SK-N-MC (cell line): ENCODE results near the gene LRRTM3.
A peak's percentile ranks its signal among the peaks of the same experiment; 100 is the strongest.

ENCODE experiments used
- DNase-seq: peaks from one replicate; pipeline ENCODE4 v3.0.0-alpha.2; 2011; ENCODE audit warnings: low read depth, low spot score
- H3K27ac ChIP-seq: fragments of 200-600 bp; sonication (generic); 2 replicates; pipeline ENCODE4 v1.5.1; 2016; ENCODE audit warnings: mixed run types
- H3K36me3 ChIP-seq: fragments of 200-600 bp; sonication (generic); 2 replicates; pipeline ENCODE4 v1.6.1; 2017; ENCODE audit warnings: antibody characterized with exemption, low read length, mixed read lengths; ENCODE audit not compliant: insufficient read depth
- H3K4me3 ChIP-seq: fragments of 200-600 bp; sonication (generic); 2 replicates; pipeline ENCODE4 v1.5.1; 2016
- H3K9ac ChIP-seq: fragments of 200-600 bp; sonication (generic); 2 replicates; pipeline ENCODE4 v1.8.0; 2017; ENCODE audit warnings: mixed run types, mixed read lengths; ENCODE audit not compliant: insufficient read length
- H3K9me3 ChIP-seq: fragments of 200-600 bp; sonication (generic); 2 replicates; pipeline ENCODE4 v1.6.1; 2017; ENCODE audit warnings: low read depth, mild to moderate bottlenecking, antibody characterized with exemption, low read length, moderate library complexity, mixed read lengths
- EZH2 ChIP-seq: fragments of 200-600 bp; sonication (generic); IDR thresholded peaks from one replicate; pipeline ENCODE4 v1.6.1; 2017; ENCODE audit warnings: antibody characterized with exemption
- FOXP2 ChIP-seq: optimal IDR thresholded peaks from 2 replicates; pipeline ENCODE3; 2011; ENCODE audit warnings: mild to moderate bottlenecking, moderate library complexity; ENCODE audit not compliant: insufficient read depth; ENCODE audit errors: extremely low read length, control extremely low read depth
- POLR2AphosphoS5 ChIP-seq: IDR thresholded peaks from 2 replicates; pipeline ENCODE4 v1.6.1; 2012; ENCODE audit warnings: mild to moderate bottlenecking, low read depth, low read length, borderline replicate concordance

LRRTM3 gene

DNA sequence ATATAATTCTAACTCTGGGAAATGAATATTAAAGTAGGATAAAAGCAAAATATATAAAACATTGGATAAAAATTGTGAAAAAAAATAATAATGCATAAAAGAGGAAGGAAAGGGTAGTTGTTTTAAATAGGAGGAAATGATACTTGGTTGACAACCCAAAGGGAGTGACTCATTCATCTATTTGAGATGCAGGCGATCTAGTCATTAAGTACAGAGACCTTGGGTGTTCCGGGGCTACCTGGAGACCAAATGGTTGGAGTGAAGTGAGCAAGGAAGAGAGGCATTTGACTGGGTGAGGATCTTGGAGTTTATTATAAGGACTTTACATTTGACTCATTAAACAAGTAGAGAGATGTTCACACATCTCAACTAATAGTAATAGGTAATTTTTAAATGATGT is 111.0 kb downstream of the LRRTM3 start:
- DNase-seq = no peak

GRCh38 chr10:67043041-67043440 is 117.2 kb downstream of the LRRTM3 start:
- Histone ChIP-seq H3K9ac (no peak overlapping the region), H3K4me3 (no peak overlapping the region), H3K36me3 (no peaks in the 10 kb centered on the region), H3K27ac (no peak overlapping the region), H3K9me3 (no peaks in the 10 kb centered on the region)
- TF ChIP-seq EZH2 = no peak
- no peak for TF ChIP-seq FOXP2
- TF ChIP-seq POLR2AphosphoS5 = no peak
- DNase-seq = no peak

More for the DNA sequence above, 111.0 kb downstream of the LRRTM3 start:
- H3K36me3 ChIP-seq = no peaks in the 10 kb centered on the region
- no peak overlapping the region for H3K4me3 ChIP-seq
- no peak overlapping the region for H3K9ac ChIP-seq
- TF ChIP-seq POLR2AphosphoS5 (no peak), FOXP2 (no peak), EZH2 (no peak)
- no peaks in the 10 kb centered on the region for H3K9me3 ChIP-seq
- no peak overlapping the region for H3K27ac ChIP-seq

DNA sequence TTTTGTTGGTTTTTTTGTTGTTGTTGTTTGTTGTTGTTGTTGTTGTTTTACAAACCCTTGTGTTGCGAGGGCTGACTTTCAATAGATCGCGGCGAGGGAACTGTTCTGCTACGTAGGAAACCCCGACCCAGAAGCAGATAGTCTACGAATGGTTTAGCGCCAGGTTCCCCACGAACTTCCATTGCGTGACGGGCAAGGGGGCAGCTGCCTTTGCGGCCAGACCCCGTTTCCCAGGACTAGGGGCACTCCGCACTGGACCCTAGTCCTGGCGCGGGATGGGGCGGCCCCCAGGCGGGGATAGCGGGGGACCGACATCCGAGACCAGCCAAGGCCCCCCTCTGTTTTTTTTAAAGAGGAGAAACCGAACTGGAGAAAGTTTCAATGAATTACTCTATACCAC is 119.6 kb downstream of the LRRTM3 start:
- Histone ChIP-seq H3K9ac (no peak overlapping the region), H3K9me3 (no peaks in the 10 kb centered on the region), H3K27ac (no peak overlapping the region), H3K4me3 (no peak overlapping the region), H3K36me3 (no peaks in the 10 kb centered on the region)
- no peak for TF ChIP-seq FOXP2
- TF ChIP-seq POLR2AphosphoS5 = no peak
- no peak for TF ChIP-seq EZH2
- no peak for DNase-seq

GRCh38 chr10:67046507-67046906 is 120.7 kb downstream of the LRRTM3 start:
- TF ChIP-seq EZH2 = no peak
- TF ChIP-seq POLR2AphosphoS5 = no peak
- TF ChIP-seq FOXP2 = no peak

DNA sequence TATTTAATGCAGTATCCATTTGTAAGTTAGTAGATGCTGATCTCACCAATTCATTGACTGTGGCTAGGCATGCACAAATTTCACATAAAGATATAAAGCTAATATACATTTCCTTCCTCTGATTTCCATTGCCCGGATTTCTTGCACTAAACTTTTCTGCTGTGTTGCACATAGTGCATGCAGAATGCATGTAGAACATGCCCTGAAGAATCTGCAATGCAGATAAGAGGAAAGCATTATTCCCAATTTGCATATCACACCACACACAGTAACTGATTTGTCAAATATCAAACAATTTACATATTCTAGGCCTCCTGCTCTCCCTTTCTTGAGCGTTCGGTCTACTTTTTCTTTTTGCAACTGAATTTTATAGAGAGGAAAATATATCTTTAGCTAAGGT is 124.2 kb downstream of the LRRTM3 start:
- H3K36me3 ChIP-seq = no peaks in the 10 kb centered on the region
- no peaks in the 10 kb centered on the region for H3K9me3 ChIP-seq
- H3K9ac ChIP-seq = no peak overlapping the region
- TF ChIP-seq EZH2 (no peak), POLR2AphosphoS5 (no peak), FOXP2 (no peak)
- no peak for DNase-seq
- H3K4me3 ChIP-seq = no peak overlapping the region
- peak overlapping the region; percentile 67 for H3K27ac ChIP-seq

More at GRCh38 chr10:67046507-67046906, 120.7 kb downstream of the LRRTM3 start:
- Histone ChIP-seq H3K9me3 (no peaks in the 10 kb centered on the region), H3K9ac (no peak overlapping the region), H3K27ac (no peak overlapping the region), H3K4me3 (no peak overlapping the region), H3K36me3 (no peaks in the 10 kb centered on the region)
- no peak for DNase-seq

- H3K4me3 ChIP-seq = no peak overlapping the region
- no peak for DNase-seq
- TF ChIP-seq POLR2AphosphoS5 = no peak
- no peak for TF ChIP-seq FOXP2
Observed at GRCh38 chr10:67050415-67050814, 124.6 kb downstream of the LRRTM3 start.

GRCh38 chr10:67072654-67073053 is 146.8 kb downstream of the LRRTM3 start:
- H3K9ac ChIP-seq = no peak overlapping the region
- TF ChIP-seq POLR2AphosphoS5 = no peak
- TF ChIP-seq EZH2 = no peak
- no peak for TF ChIP-seq FOXP2
- no peak overlapping the region for H3K4me3 ChIP-seq
- H3K36me3 ChIP-seq = no peaks in the 10 kb centered on the region
- DNase-seq = no peak
- no peak overlapping the region for H3K27ac ChIP-seq
- no peaks in the 10 kb centered on the region for H3K9me3 ChIP-seq

More at GRCh38 chr10:67050415-67050814, 124.6 kb downstream of the LRRTM3 start:
- Histone ChIP-seq H3K36me3 (no peaks in the 10 kb centered on the region), H3K9me3 (no peaks in the 10 kb centered on the region), H3K9ac (no peak overlapping the region), H3K27ac (peak overlapping the region; percentile 67)

DNA sequence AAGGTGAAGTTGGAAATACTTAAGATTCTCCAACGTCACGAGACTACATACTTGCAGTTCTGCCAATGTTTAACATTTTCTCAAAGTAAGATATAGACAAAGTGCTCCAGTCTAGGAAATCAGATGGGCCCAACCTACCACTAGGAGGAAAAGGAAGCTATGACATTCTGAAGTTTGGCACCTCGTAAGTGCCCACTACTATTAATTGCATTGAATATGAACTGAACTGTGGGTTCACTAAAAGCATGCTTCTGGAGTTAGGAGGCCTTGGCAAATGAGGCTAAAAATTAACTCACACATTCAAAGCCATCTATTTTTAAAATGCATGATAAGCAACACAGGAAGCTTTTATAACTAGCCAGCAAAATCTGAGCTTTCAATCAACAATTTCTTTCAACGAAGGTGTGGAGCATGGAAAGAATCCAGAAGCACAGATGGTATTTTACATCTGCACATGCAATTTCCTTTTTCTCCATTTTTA is 149.7 kb downstream of the LRRTM3 start:
- Histone ChIP-seq H3K36me3 (no peaks in the 10 kb centered on the region), H3K4me3 (0 out of 2 replicates have a peak overlapping the region, but pooled peaks have one; percentile 28), H3K27ac (no peak overlapping the region), H3K9ac (no peak overlapping the region), H3K9me3 (no peaks in the 10 kb centered on the region)
- DNase-seq = no peak
- TF ChIP-seq POLR2AphosphoS5 (no peak), EZH2 (no peak), FOXP2 (no peak)

DNA sequence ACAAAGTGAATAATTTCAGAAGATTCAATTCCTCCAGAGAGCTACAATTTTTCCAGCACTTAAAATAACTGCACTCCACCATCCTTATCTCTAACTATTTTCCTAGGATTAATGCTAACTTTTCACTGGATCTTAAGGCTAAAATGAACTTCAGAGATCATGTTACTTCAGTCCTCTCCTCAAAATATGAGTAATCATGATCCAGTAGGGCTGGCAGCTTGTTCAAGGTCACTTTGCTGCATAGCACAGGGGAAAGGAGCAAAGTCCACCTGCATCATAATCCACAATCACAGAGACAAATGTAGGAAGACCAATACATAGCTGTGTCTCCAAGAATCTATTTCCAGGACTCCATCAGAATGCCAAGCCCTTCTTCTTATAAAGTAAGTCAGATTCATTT is 150.3 kb downstream of the LRRTM3 start:
- Histone ChIP-seq H3K36me3 (no peaks in the 10 kb centered on the region), H3K27ac (no peak overlapping the region), H3K9me3 (no peaks in the 10 kb centered on the region), H3K4me3 (0 out of 2 replicates have a peak overlapping the region, but pooled peaks have one; percentile 28), H3K9ac (no peak overlapping the region)
- TF ChIP-seq FOXP2 (no peak), POLR2AphosphoS5 (no peak), EZH2 (no peak)
- no peak for DNase-seq

DNA sequence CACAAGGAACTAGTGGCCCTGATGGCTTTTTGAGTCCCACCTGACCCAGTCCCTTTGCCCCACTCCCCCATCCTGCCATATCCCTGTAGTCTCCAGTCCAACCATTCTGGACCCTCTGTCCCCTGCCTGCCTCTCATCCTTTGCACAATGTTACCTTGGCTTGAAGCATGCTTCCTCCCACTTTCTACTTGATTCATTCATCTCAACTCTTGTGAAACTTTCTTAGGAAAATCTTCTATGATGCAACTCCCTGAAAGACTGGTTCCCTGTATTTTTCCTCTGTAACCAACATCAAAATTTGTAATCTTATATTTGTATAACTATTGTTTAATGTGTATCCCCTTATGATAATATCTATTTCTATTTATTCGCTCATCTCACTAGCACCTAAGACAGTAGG is 151.5 kb downstream of the LRRTM3 start:
- TF ChIP-seq EZH2 (no peak), FOXP2 (no peak), POLR2AphosphoS5 (no peak)
- no peak for DNase-seq
- H3K4me3 ChIP-seq = no peak overlapping the region
- H3K27ac ChIP-seq = no peak overlapping the region
- H3K36me3 ChIP-seq = no peaks in the 10 kb centered on the region
- H3K9ac ChIP-seq = no peak overlapping the region
- H3K9me3 ChIP-seq = no peaks in the 10 kb centered on the region
